ENCODE results near the gene ALDH1A1. TPM values are rescaled to one million over a fixed set of nuclear protein-coding genes. Genes with fewer than 3 reads are reported as not detected.

ALDH1A1 gene
- total RNA-seq, 1 experiment from 2014 or later: 17.7 TPM

- no TSS peak for BruUV-seq (replicated peaks)
- intact Hi-C loops (cut with micrococcal nuclease; ENCODE audit: unreplicated experiment): no loop called here
- CTCF ChIA-PET: no interaction called here
- Mint-ChIP-seq H3K9me3 (ENCODE audit: low read depth, unreplicated experiment) (no peaks in the 10 kb centered on the region), H3K36me3 (ENCODE audit: insufficient read depth, unreplicated experiment) (no peaks in the 10 kb centered on the region), H3K4me1 (ENCODE audit: low read depth, unreplicated experiment) (peaks cover 8% of the 10 kb centered on the region), H3K27ac (ENCODE audit: unreplicated experiment) (no peak overlapping the region), H3K27me3 (ENCODE audit: unreplicated experiment) (no peaks in the 10 kb centered on the region), H3K4me3 (ENCODE audit: low read depth, unreplicated experiment) (no peak overlapping the region)
- DNase-seq: no peak
- no peak for TF ChIP-seq CTCF (IDR thresholded peaks at IDR 0.05; ENCODE audit: unreplicated experiment)
Observed at GRCh38 chr9:72903103-72903502, 49.8 kb downstream of the ALDH1A1 start.

GRCh38 chr9:72902268-72902667, 50.6 kb downstream of the ALDH1A1 start:
- Mint-ChIP-seq H3K27ac (ENCODE audit: unreplicated experiment) (no peak overlapping the region), H3K27me3 (ENCODE audit: unreplicated experiment) (no peaks in the 10 kb centered on the region), H3K4me3 (ENCODE audit: low read depth, unreplicated experiment) (no peak overlapping the region), H3K36me3 (ENCODE audit: insufficient read depth, unreplicated experiment) (no peaks in the 10 kb centered on the region), H3K4me1 (ENCODE audit: low read depth, unreplicated experiment) (peaks cover 6% of the 10 kb centered on the region), H3K9me3 (ENCODE audit: low read depth, unreplicated experiment) (no peaks in the 10 kb centered on the region)
- BruUV-seq (replicated peaks): no TSS peak
- no peak for TF ChIP-seq CTCF (IDR thresholded peaks at IDR 0.05; ENCODE audit: unreplicated experiment)
- intact Hi-C loops (cut with micrococcal nuclease; ENCODE audit: unreplicated experiment): no loop called here
- CTCF ChIA-PET: no interaction called here
- DNase-seq: no peak

GRCh38 chr9:72899734-72900477, 52.9 kb downstream of the ALDH1A1 start:
- CTCF ChIA-PET: interaction anchor here (1.2 kb wide), 1 partner anchor 8 kb away, joined by 4 read pairs; no protein-coding TSS in a partner anchor
- no TSS peak for BruUV-seq (replicated peaks)

GRCh38 chr9:72898784-72899733, 53.8 kb downstream of the ALDH1A1 start:
- Mint-ChIP-seq H3K4me3 (ENCODE audit: low read depth, unreplicated experiment) (no peak overlapping the region), H3K27me3 (ENCODE audit: unreplicated experiment) (no peaks in the 10 kb centered on the region), H3K27ac (ENCODE audit: unreplicated experiment) (no peak overlapping the region), H3K36me3 (ENCODE audit: insufficient read depth, unreplicated experiment) (no peaks in the 10 kb centered on the region), H3K4me1 (ENCODE audit: low read depth, unreplicated experiment) (no peaks in the 10 kb centered on the region), H3K9me3 (ENCODE audit: low read depth, unreplicated experiment) (no peaks in the 10 kb centered on the region)
- CTCF ChIA-PET: no interaction called here
- no peak for TF ChIP-seq CTCF (IDR thresholded peaks at IDR 0.05; ENCODE audit: unreplicated experiment)
- BruUV-seq (replicated peaks): no TSS peak
- no peak for DNase-seq
- intact Hi-C loops (cut with micrococcal nuclease; ENCODE audit: unreplicated experiment): no loop called here

More at GRCh38 chr9:72899734-72900477, 52.9 kb downstream of the ALDH1A1 start:
- H3K36me3 Mint-ChIP-seq (ENCODE audit: insufficient read depth, unreplicated experiment): no peaks in the 10 kb centered on the region
- H3K4me1 Mint-ChIP-seq (ENCODE audit: low read depth, unreplicated experiment): no peaks in the 10 kb centered on the region
- intact Hi-C loops (cut with micrococcal nuclease; ENCODE audit: unreplicated experiment): no loop called here
- no peaks in the 10 kb centered on the region for H3K27me3 Mint-ChIP-seq (ENCODE audit: unreplicated experiment)
- DNase-seq: no peak
- TF ChIP-seq CTCF (IDR thresholded peaks at IDR 0.05; ENCODE audit: unreplicated experiment): no peak
- no peak overlapping the region for H3K27ac Mint-ChIP-seq (ENCODE audit: unreplicated experiment)
- H3K4me3 Mint-ChIP-seq (ENCODE audit: low read depth, unreplicated experiment): no peak overlapping the region
- no peaks in the 10 kb centered on the region for H3K9me3 Mint-ChIP-seq (ENCODE audit: low read depth, unreplicated experiment)
